Glomerular visceral epithelial cell (primary cell): ENCODE data around the gene OMA1.
"Not testable (repeated sequence)": the region's sequence is repeated elsewhere in the genome, so short reads cannot be mapped to it uniquely, and the experiment has no call there.

Experiments
- DNase-seq: peaks from one replicate; pipeline ENCODE4 v3.0.0-alpha.2; 2016; ENCODE audit errors: extremely low spot score

The OMA1 gene

GRCh38 chr1:58528518-58528917 lies 18.0 kb downstream of the OMA1 start:
- DNase-seq = no peak

- DNase-seq = no peak
Observed at GRCh38 chr1:58524353-58524945, 22.1 kb downstream of the OMA1 start.

- peak; percentile 71 for DNase-seq
Observed at GRCh38 chr1:58515794-58516401, 30.6 kb downstream of the OMA1 start.

DNA sequence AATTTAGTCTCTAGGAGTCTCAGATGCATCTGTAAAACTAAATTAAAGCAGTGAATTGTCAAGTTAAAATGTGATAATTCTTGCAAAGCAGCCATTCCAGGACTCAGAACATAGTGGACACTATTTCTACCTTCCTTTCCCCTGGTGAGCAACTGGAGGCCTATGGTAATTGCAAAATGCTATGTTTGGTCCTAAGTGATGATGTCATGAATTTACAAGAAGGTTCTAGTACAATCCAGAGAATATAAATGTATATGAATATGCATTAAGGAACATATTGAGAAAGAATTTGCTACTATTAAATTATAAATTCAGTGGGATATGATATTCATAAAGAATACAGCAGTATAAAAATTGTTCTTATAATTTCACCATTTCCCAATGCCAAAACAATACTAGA lies 32.6 kb downstream of the OMA1 start:
- DNase-seq = no peak

DNA sequence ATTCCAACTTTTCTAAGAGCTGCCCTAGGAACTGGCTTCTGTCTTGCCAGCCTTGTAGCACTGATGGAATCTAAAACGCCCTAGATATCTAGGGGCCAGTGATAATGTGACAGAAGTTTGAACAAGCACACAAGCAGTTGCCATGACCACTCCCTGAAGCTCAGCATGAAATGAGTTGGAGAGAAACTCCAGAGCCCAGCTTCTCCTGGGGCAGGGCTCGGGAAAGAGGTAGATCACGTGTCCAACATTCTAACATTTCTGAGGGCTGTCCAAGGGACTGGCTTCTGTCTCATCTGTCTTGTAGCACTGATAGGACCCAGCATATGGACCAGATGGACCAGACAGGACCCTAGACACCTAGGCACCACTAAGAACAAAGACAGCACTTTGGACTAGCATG lies 37.9 kb downstream of the OMA1 start:
- no peak for DNase-seq

- no peak for DNase-seq
Observed at GRCh38 chr1:58505286-58505685, 41.2 kb downstream of the OMA1 start.

- DNase-seq = no peak
Observed at GRCh38 chr1:58502519-58502918, 44.0 kb downstream of the OMA1 start.

DNA sequence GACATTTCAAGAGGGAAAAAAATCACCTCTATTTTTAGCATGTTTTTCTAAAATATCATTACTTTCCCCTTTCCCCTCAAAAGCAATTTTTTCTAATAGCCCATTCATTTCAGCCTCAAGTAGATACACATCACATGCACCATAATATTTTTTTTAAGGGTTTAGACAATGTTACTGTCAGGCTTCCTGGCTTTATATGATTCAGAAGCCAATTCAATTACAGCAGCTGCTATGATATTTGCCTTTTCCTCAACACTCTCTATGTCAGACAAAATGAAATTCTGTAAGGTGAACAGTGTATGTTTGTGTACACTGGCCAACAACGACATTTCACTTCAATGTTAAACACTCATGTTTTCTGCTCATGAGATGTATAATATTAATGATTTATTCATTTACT lies 46.5 kb downstream of the OMA1 start:
- no peak for DNase-seq

- no peak for DNase-seq
Observed at GRCh38 chr1:58497499-58497898, 49.0 kb downstream of the OMA1 start.

DNA sequence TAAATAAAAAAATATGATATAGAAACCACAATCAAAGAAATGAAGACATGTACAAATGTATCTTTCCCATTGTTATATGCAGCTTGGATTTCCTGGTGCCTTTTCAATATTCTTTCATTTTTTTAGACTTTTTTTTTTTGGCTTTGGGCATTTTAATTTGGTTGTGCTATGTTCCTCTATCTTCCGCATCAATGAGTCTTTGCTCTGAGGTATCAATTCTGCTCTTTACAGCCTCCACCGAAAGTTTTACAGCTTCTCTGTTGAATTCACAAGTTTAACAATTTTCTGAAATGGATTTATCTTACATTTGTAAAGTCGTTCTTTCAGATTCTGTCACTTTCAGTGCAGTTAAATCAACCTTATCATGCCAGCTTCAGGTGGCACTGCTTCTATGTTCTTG lies 50.5 kb downstream of the OMA1 start:
- no peak for DNase-seq

- DNase-seq = not testable (repeated sequence)
Observed at GRCh38 chr1:58488914-58489313, 57.6 kb downstream of the OMA1 start.

GRCh38 chr1:58487002-58487401 lies 59.5 kb downstream of the OMA1 start:
- no peak for DNase-seq

GRCh38 chr1:58481962-58482361 lies 64.6 kb downstream of the OMA1 start:
- DNase-seq = no peak

DNA sequence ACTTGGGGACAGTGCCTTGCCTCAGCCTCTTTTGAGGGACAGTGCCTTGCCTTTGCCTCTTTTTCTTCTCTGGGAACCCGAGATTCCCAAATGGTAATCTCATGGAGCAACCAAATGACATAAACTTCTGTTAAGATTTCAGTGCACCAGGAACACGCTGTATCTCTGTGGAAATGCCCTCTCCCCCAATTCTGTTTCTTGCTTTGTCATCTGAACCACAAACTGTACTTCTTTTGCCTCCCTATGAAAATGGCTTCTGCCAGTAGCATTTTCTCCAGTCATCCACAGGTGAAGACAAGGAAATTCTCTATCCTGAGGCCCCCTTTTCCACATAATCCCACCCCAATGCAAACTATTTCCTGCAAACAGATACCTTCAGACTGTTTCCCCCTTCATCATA lies 66.3 kb downstream of the OMA1 start:
- no peak for DNase-seq

DNA sequence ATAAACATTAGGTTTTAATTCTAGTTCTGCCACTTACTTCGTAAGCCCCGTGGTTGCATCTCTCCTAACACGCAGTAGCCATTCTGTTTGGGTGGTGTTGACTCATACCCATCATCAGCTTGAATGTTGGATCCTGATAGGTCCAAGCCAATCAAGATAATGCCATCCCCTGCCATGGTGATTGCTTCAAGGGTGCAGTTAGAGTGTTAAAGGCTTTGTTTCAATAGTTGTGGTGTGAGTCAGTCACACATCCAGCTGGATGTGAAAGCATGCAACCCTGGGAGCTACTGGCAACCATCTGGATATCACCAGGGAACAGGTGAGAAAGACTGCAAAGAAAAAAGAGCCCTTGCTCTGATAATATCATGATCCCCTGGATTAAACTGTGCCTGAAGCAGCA lies 69.1 kb downstream of the OMA1 start:
- DNase-seq = no peak

DNA sequence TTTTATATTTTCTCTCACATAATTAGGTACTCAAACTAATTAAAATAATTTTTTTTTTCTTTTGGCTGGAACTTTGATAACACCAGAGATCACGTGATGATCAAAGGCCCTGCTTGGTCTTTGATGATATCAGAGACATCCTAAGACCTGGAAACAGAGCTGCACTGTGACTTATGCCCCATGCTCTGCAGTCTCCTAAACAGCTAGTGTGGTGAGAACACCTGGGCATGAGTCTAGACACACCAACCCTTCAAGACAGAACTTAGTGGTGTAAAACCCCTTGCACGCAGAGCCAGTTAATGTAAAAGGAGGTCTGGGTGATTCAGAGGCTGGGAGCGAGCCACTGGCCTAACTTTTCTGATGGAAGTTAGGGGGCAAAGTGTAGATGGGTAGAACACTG lies 70.3 kb downstream of the OMA1 start:
- no peak for DNase-seq

DNA sequence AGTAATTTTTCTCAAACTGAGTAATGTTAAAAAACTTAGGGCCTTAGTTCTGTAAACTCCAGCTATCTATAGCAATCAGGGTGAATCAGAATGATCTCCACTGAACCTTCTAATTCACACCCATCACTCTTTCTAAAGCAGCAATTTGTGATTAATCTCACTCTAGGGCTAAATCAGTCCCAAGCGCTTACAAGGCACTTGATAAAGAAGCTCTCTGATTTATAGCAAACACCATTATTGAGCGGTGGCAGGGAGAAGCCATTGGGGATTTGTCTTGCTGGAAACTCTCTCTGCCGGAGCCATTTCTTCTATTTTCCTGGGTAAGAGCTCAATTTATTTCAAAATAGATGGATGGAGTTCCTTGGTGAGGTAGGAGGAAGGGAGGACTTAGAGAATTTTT lies 77.0 kb downstream of the OMA1 start:
- DNase-seq = no peak

- no peak for DNase-seq
Observed at GRCh38 chr1:58469016-58469415, 77.5 kb downstream of the OMA1 start.

- DNase-seq = no peak
Observed at GRCh38 chr1:58468612-58469011, 77.9 kb downstream of the OMA1 start.

DNA sequence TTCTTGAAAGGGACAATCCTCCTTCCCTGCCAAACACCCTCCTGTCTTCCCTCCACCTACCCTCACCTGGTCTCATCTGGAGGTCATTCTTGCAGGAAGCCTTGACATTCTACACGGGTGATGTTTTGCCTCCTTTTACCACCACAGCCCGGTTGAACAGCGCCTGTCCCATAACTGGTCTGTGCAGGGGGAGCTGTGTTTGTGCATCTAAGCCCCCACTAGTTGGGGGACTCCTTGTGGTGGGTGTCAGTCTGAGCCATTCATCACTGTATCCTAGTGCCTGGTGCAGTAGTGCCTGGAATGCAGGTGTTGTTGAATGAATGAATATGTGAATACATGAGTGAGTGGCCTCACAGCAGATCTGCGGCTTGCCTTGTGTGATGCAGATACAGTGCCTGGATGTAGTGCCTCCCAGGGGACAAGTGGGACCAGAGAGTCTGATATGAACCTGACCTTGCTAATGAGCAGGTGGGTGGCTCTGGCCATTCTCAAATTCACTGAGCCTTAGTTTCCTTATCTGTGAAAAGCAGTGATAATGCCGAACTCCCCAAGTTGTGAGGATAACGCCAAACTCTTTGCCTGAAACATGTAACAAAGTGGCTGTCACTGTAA lies 79.8 kb downstream of the OMA1 start:
- DNase-seq = no peak

GRCh38 chr1:58465825-58466629 lies 80.5 kb downstream of the OMA1 start:
- DNase-seq = peak; percentile 38

DNA sequence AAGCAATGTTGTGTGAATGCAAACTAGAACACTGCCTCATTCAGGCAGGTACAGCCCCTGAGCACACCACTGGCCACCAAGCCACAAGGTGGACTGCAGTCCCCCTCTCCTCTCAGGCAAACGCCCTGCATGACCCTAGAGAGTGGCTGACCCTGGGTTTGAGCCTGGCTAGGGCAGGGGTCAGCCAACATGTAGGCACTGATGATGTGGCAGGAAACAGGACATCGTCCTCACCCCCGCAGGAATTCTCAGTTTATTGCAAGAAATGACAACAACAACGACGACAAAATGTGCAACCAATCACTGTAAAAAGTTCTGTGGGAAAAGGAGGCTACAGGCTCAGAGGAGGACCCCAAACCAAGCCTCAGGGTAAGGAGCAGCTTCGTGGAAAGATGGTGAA lies 81.3 kb downstream of the OMA1 start:
- DNase-seq = no peak

GRCh38 chr1:58460469-58460868 lies 86.1 kb downstream of the OMA1 start:
- DNase-seq = no peak
